Measurements from ENCODE around the gene CPE. TPM values are rescaled to one million over a fixed set of nuclear protein-coding genes. Genes with fewer than 3 reads are reported as not detected.
"Not testable (repeated sequence)": the region's sequence is repeated elsewhere in the genome, so short reads cannot be mapped to it uniquely, and the experiment has no call there.

CPE gene
- total RNA-seq, 4 donors from 2014 or later = 25.2 to 66.2 (median 41.9) TPM

GRCh38 chr4:165332502-165332901, 46.3 kb upstream of the CPE start:
- DNase-seq (ENCODE audit: low spot score in 2 of 2) = no peak
- 52 to 62% methylated on average over 1 of the region's 1 CpG for WGBS, 2 donors
- no peak overlapping the region for H3K4me3 ChIP-seq (ENCODE audit: low read depth, poor library complexity, severe bottlenecking)
- no peak for TF ChIP-seq POLR2A (IDR thresholded peaks at IDR 0.05)
- no peak for TF ChIP-seq CTCF (IDR thresholded peaks at IDR 0.05)
- intact Hi-C loops (cut with DNase I; ENCODE audit: low total_unique reads) = no loop called here

DNA sequence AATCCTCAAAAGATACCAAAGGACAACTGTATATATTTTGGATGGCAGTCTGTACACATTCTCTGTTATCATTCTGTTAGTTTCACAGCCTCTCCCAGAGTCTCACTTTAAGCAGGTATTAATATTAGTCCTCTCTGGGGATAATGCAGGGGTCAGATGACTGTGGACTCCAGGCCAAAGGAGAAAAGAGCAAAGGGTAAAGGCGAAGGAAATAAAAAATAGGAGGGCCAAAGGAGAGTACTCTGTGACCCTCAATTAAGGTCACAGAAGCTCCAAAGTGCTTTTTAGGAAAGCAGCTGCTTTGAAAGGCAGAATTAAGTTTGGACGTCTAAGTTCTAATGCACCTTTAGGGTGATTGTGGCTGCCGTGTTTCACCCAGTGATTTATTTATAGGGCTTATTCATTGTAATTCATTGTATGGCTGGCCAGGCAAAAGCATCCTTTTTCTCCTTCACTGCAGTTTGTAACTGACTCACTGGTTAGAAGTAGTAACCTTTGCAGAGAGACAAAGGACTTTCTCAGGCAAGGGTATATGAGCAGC, 43.6 kb upstream of the CPE start:
- TF ChIP-seq POLR2A (IDR thresholded peaks at IDR 0.05) = no peak
- no peak for TF ChIP-seq CTCF (IDR thresholded peaks at IDR 0.05)
- intact Hi-C loops (cut with DNase I; ENCODE audit: low total_unique reads) = no loop called here
- WGBS, 2 donors = 81 to 87% methylated on average over 3 of the region's 3 CpGs
- no peak for DNase-seq (ENCODE audit: low spot score in 2 of 2)
- no peak overlapping the region for H3K4me3 ChIP-seq (ENCODE audit: low read depth, poor library complexity, severe bottlenecking)

GRCh38 chr4:165336743-165337142, 42.1 kb upstream of the CPE start:
- no peak overlapping the region for H3K4me3 ChIP-seq (ENCODE audit: low read depth, poor library complexity, severe bottlenecking)
- 91 to 93% methylated on average over 6 of the region's 6 CpGs for WGBS, 2 donors
- TF ChIP-seq POLR2A (IDR thresholded peaks at IDR 0.05) = no peak
- TF ChIP-seq CTCF (IDR thresholded peaks at IDR 0.05) = no peak
- intact Hi-C loops (cut with DNase I; ENCODE audit: low total_unique reads) = no loop called here
- DNase-seq (ENCODE audit: low spot score in 2 of 2) = no peak

DNA sequence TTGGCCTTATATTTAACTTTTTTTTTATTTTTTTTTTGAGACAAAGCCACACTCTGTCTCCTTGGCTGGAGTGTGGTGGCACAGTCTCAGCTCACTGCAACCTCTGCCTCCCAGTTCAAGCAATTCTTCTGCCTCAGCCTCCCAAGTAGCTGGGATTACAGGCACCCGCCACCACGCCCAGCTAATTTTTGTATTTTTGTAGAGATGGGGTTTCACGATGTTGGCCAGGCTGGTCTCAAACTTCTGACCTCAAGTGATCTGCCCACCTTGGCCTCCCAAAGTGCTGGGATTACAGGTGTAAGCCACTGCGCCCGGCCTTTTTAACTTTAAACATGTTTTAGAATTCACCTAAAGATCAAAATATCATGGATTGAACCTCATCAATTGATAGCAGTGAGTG, 36.5 kb upstream of the CPE start:
- DNase-seq (ENCODE audit: low spot score in 2 of 2); intact Hi-C loops (cut with DNase I; ENCODE audit: low total_unique reads); H3K4me3 ChIP-seq (ENCODE audit: low read depth, poor library complexity, severe bottlenecking): not testable (repeated sequence)
- 97 to 98% methylated on average over 5 of the region's 5 CpGs for WGBS, 2 donors

- no peak for DNase-seq (ENCODE audit: low spot score in 2 of 2)
- no peak overlapping the region for H3K4me3 ChIP-seq (ENCODE audit: low read depth, poor library complexity, severe bottlenecking)
- intact Hi-C loops (cut with DNase I; ENCODE audit: low total_unique reads) = no loop called here
- TF ChIP-seq POLR2A (IDR thresholded peaks at IDR 0.05) = no peak
- no peak for TF ChIP-seq CTCF (IDR thresholded peaks at IDR 0.05)
- 69 to 76% methylated on average over 13 of the region's 13 CpGs for WGBS, 2 donors
Observed at GRCh38 chr4:165343353-165344191, 35.2 kb upstream of the CPE start.

- intact Hi-C loops (cut with DNase I; ENCODE audit: low total_unique reads) = no loop called here
- no peak for DNase-seq (ENCODE audit: low spot score in 2 of 2)
- 79 to 82% methylated on average over 10 of the region's 10 CpGs for WGBS, 2 donors
- no peak overlapping the region for H3K4me3 ChIP-seq (ENCODE audit: low read depth, poor library complexity, severe bottlenecking)
- no peak for TF ChIP-seq POLR2A (IDR thresholded peaks at IDR 0.05)
- no peak for TF ChIP-seq CTCF (IDR thresholded peaks at IDR 0.05)
Observed at GRCh38 chr4:165345666-165346417, 33.0 kb upstream of the CPE start.

All from lower leg skin (tissue), 4 donors.